VCaP (cell line): ENCODE results near the gene AMOTL2.

Experiments
- H3K27ac ChIP-seq: fragments of 450-650 bp; 2 replicates; pipeline ENCODE4 v1.5.1; 2017
- CTCF ChIP-seq: fragments of 450-650 bp; conservative IDR thresholded peaks from 2 replicates; pipeline ENCODE4 v1.5.1; 2017; ENCODE audit warnings: mild to moderate bottlenecking, moderate library complexity

Gene AMOTL2

GRCh38 chr3:134378818-134379217 lies 4.6 kb upstream of the AMOTL2 start:
- no peak overlapping the region for H3K27ac ChIP-seq
- TF ChIP-seq CTCF: no peak

GRCh38 chr3:134378384-134378783 lies 4.1 kb upstream of the AMOTL2 start:
- H3K27ac ChIP-seq: no peak overlapping the region
- TF ChIP-seq CTCF: peak; percentile 21; the same call in 1 of the 2 replicates

GRCh38 chr3:134377896-134378295 lies 3.6 kb upstream of the AMOTL2 start:
- no peak overlapping the region for H3K27ac ChIP-seq
- TF ChIP-seq CTCF: no peak

- TF ChIP-seq CTCF: no peak
- no peak overlapping the region for H3K27ac ChIP-seq
Measured at GRCh38 chr3:134376786-134377426, 2.7 kb upstream of the AMOTL2 start.

GRCh38 chr3:134376385-134376765 lies 2.1 kb upstream of the AMOTL2 start:
- peak overlapping the region; percentile 74 for H3K27ac ChIP-seq
- no peak for TF ChIP-seq CTCF

GRCh38 chr3:134375582-134376384 lies 1.5 kb upstream of the AMOTL2 start:
- no peak for TF ChIP-seq CTCF
- peak overlapping the region; percentile 74 for H3K27ac ChIP-seq

- H3K27ac ChIP-seq: peak overlapping the region; percentile 74
- TF ChIP-seq CTCF: no peak
Measured at GRCh38 chr3:134374791-134375581, 739 bp upstream of the AMOTL2 start.
